Glutamatergic neuron (in vitro differentiated cells): ENCODE measurements around the gene RAB40C. TPM values are rescaled to one million over a fixed set of nuclear protein-coding genes. Genes with fewer than 3 reads are reported as not detected.

Experiments
- DNase-seq: peaks from one replicate; pipeline ENCODE4 v3.0.0; 2022
- H3K27ac Mint-ChIP-seq: one replicate; pipeline ENCODE4 v1.8.0; 2020; ENCODE audit warnings: mild to moderate bottlenecking, mixed read lengths, inconsistent platforms; ENCODE audit not compliant: unreplicated experiment
- H3K27me3 Mint-ChIP-seq: one replicate; pipeline ENCODE4 v1.8.0; 2020; ENCODE audit warnings: mild to moderate bottlenecking, moderate library complexity, mixed read lengths, inconsistent platforms; ENCODE audit not compliant: unreplicated experiment
- H3K36me3 Mint-ChIP-seq: one replicate; pipeline ENCODE4 v1.8.0; 2020; ENCODE audit warnings: mild to moderate bottlenecking, mixed read lengths, inconsistent platforms; ENCODE audit not compliant: unreplicated experiment
- H3K4me1 Mint-ChIP-seq: one replicate; pipeline ENCODE4 v1.8.0; 2020; ENCODE audit warnings: mild to moderate bottlenecking, low read depth, mixed read lengths, inconsistent platforms; ENCODE audit not compliant: unreplicated experiment
- H3K4me3 Mint-ChIP-seq: one replicate; pipeline ENCODE4 v1.8.0; 2020; ENCODE audit warnings: mild to moderate bottlenecking, mixed read lengths, inconsistent platforms; ENCODE audit not compliant: unreplicated experiment
- H3K9me3 Mint-ChIP-seq: one replicate; pipeline ENCODE4 v1.8.0; 2020; ENCODE audit warnings: mild to moderate bottlenecking, moderate library complexity, mixed read lengths, inconsistent platforms; ENCODE audit not compliant: unreplicated experiment
- CTCF ChIP-seq: fragments of 200-600 bp; sonication (generic); IDR thresholded peaks from one replicate; pipeline ENCODE4 v1.5.0; 2021; ENCODE audit not compliant: partially characterized antibody, unreplicated experiment
- total RNA-seq: library from RNA; stranded (reverse); fragmentation: NEBNext Ultra II Directional; extraction: Animal tissue kit (Norgen Biotek cat#: 25700); gene quantifications from one replicate; pipeline ENCODE4 v1.2.1, GENCODE V29; 2021; ENCODE audit not compliant: unreplicated experiment

Gene RAB40C
- total RNA-seq, 1 donor from 2014 or later, result 48.3 TPM

GRCh38 chr16:572865-573650 is 16.8 kb upstream of the RAB40C start:
- Mint-ChIP-seq H3K36me3 (no peaks in the 10 kb centered on the region), H3K27me3 (peaks cover 2% of the 10 kb centered on the region), H3K4me3 (no peak overlapping the region), H3K9me3 (peaks cover 18% of the 10 kb centered on the region), H3K4me1 (peaks cover 14% of the 10 kb centered on the region), H3K27ac (no peak overlapping the region)
- no peak for TF ChIP-seq CTCF
- DNase-seq, result no peak

GRCh38 chr16:574021-574760 is 15.7 kb upstream of the RAB40C start:
- no peak overlapping the region for H3K4me3 Mint-ChIP-seq
- DNase-seq, result no peak
- peaks cover 15% of the 10 kb centered on the region for H3K9me3 Mint-ChIP-seq
- TF ChIP-seq CTCF, result no peak
- no peaks in the 10 kb centered on the region for H3K36me3 Mint-ChIP-seq
- H3K27ac Mint-ChIP-seq, result no peak overlapping the region
- peaks cover 2% of the 10 kb centered on the region for H3K27me3 Mint-ChIP-seq
- peaks cover 14% of the 10 kb centered on the region for H3K4me1 Mint-ChIP-seq

- peaks cover 11% of the 10 kb centered on the region for H3K9me3 Mint-ChIP-seq
- no peaks in the 10 kb centered on the region for H3K36me3 Mint-ChIP-seq
- no peak for TF ChIP-seq CTCF
- no peak for DNase-seq
- H3K4me1 Mint-ChIP-seq, result peaks cover 12% of the 10 kb centered on the region
- no peak overlapping the region for H3K4me3 Mint-ChIP-seq
- peaks cover 2% of the 10 kb centered on the region for H3K27me3 Mint-ChIP-seq
- no peak overlapping the region for H3K27ac Mint-ChIP-seq
Measured at GRCh38 chr16:575354-576196, 14.3 kb upstream of the RAB40C start.

- H3K4me3 Mint-ChIP-seq, result no peak overlapping the region
- H3K4me1 Mint-ChIP-seq, result peaks cover 11% of the 10 kb centered on the region
- H3K36me3 Mint-ChIP-seq, result no peaks in the 10 kb centered on the region
Measured at GRCh38 chr16:576197-576822, 13.6 kb upstream of the RAB40C start.

More at GRCh38 chr16:576197-576822, 13.6 kb upstream of the RAB40C start:
- DNase-seq, result no peak
- H3K9me3 Mint-ChIP-seq, result peaks cover 6% of the 10 kb centered on the region
- H3K27me3 Mint-ChIP-seq, result peaks cover 2% of the 10 kb centered on the region
- H3K27ac Mint-ChIP-seq, result peak overlapping the region; percentile 69
- no peak for TF ChIP-seq CTCF
